ENCODE measurements around the gene LEKR1.
"Not testable (repeated sequence)": the region's sequence is repeated elsewhere in the genome, so short reads cannot be mapped to it uniquely, and the experiment has no call there.

The LEKR1 gene

DNA sequence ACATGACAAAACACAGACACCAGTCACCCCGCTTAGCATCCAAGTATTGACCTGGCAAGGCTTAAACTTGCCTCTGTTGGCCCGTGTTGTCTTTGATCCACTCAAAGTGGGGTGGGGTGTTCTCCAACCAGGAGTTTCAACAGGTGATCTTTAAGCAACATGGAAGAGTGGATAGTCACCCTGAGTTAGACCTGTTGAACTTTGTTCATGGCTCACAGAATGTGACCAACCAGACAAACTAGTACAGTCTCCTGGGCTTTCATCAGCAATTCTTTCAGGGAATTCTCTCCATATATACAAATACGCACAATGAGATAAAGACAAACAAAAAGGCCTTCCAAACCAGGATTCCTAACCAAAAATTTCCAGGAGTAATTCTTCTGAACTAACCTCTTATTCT, 11.9 kb downstream of the LEKR1 start:
- no peak for DNase-seq

GRCh38 chr3:156840826-156841689, 14.9 kb downstream of the LEKR1 start:
- no peak for DNase-seq

DNA sequence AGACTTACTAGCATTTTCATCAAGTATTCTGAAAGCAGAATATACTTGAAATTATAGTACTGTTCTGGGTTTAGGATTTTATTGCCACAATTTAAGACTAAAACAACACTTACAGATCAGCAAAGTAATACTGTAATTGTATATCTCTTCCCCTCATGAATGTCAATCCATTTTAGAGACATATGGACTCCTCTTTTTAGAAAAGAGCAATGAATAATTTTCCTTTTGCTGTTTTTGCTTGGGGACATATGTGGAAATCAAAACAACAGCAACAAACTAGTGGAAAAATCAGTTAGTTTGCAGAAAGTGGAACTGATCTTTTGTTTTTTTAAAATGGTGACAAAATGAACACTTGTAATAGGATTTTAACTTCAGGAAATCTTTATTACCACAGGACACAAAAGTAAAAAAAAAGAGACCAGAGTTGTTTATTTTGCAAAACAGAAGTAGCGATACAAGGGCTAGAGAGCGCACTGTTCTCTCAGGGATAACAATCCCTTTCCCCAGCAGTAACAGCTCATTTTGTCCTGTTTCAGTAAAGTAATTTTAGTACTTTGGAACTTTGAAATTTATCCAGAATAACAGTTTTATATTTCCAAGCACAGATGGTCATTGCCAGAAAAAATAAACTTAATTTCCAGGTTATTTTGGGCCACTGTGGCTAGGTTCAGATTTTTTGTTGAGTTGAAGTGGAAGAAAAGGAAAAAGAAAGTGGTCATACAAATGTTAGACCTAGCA, 17.1 kb downstream of the LEKR1 start:
- no peak for DNase-seq

GRCh38 chr3:156847752-156848448, 21.7 kb downstream of the LEKR1 start:
- DNase-seq = no peak

- DNase-seq = no peak
These were observed 33.4 kb downstream of the LEKR1 start for GRCh38 chr3:156859578-156859977.

DNA sequence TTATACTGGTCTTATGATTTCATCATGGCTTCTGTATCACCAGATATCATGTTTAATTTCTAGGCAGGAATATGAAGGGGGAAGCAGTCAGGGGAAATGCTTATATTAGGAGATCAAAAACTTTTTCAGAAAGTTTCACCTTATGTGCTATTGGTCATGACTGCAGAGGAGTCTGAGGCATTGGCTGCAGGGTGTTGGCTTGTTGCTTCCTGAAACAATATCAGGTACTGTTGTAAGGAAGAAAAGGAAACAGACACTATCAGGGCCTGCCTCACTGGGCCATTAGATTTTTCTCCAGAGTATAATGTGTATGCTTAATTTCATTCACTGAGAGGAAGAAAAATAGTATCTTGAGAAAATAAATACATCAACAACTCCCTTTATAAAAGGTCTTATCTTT, 34.7 kb downstream of the LEKR1 start:
- DNase-seq = no peak

- DNase-seq = no peak
These were observed 36.2 kb downstream of the LEKR1 start for GRCh38 chr3:156862338-156862737.

DNA sequence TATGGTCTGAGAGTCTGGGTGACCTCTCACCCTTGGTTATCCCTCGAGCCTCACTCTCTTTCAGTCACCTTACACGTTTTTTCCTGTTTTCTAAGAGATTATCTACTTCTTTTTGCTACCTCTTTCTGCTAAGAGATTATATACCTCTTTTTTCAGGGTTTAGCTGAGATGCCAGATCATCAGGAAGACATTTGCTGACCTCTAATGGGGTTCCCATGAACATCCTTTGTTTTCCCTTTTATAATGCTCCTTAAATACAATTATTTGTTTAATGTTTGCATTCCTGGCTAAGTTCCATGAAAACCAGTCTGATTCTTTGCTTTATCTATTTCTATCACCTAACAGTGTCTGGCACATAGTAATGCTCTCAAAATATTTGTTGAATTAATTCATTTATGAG, 39.6 kb downstream of the LEKR1 start:
- no peak for DNase-seq

DNA sequence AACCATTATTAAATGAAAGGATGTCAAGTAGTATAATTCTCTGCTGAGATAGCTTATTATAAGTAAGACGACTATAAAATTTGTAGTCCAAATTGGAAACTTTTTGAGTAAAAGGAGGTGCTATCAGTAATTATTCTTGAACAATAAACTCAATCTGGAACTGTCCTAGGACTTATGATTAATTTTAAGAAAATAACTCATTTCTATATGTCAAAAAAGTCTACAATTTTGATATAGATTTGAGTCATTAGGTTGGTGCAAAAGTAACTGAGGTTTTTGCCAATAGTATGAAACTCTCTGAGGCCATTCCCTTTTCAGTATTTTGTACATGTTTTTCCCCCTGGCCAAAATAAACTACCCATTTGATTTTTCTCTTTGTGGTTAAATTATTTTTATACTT, 41.0 kb downstream of the LEKR1 start:
- no peak for DNase-seq

- no peak for DNase-seq
These were observed 41.8 kb downstream of the LEKR1 start for GRCh38 chr3:156867920-156868319.

GRCh38 chr3:156873906-156874305, 47.8 kb downstream of the LEKR1 start:
- no peak for DNase-seq

GRCh38 chr3:156879491-156879890, 53.3 kb downstream of the LEKR1 start:
- not testable (repeated sequence) for DNase-seq

- no peak for DNase-seq
These were observed 59.6 kb downstream of the LEKR1 start for GRCh38 chr3:156885761-156886160.

DNA sequence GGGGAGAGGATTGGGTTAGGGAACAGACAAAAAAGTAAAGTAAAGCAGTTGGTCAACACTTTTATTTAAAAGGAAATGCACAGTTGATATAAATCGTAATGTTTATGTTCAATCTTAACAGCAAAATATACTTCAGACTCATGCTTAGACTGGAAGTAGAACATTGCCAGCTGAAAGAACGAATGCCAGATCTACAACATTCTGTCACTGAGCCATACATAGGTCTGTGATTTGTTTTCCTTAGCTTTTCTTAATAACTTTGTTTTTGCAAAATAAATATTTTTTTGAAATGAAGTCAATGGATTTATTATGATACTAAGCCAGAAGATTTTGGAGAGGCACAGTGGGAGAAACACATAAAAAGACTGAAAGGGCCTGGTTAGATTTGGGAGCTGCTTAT, 62.0 kb downstream of the LEKR1 start:
- no peak for DNase-seq

- DNase-seq = no peak
These were observed 62.4 kb downstream of the LEKR1 start for GRCh38 chr3:156888576-156888975.

DNA sequence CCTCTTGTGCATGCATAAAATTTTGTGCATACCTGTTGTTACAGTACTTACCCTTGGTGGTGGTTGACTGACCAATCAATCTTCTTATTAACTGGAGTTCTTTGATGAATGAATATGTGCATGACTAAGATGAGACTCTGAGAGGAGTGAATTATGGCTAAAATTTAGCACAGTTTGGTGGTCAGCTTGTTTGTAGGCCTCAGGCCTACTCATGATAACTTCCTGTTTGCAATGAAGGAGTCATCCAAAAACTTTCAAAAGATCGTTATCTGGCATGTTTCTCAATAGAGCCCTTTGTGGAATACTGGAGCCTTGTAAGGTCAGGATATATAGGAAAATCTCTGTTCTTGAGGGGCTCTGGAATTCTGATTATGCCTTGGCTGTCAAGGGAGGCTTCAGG, 66.5 kb downstream of the LEKR1 start:
- no peak for DNase-seq

- not testable (repeated sequence) for DNase-seq
These were observed 69.2 kb downstream of the LEKR1 start for GRCh38 chr3:156895374-156895773.

DNA sequence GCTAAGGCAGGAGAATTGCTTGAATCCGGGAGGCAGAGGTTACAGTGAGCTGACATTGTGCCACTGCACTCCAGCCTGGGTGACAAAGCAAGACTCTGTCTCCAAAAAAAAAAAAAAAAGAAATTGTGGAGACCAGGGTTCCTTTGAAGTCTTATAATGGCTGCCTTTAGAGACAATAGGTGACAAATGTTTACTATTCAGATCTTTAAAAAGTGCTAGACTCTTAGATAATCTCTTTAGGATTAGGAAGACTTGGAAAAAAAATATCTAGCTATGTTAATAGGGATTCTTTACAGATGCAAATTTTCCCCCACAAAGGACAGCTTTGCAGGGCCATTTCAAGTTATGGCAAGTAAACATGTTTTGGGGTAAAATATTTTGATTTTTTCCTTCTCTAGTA, 71.7 kb downstream of the LEKR1 start:
- DNase-seq = not testable (repeated sequence)

- DNase-seq = no peak
These were observed 72.2 kb downstream of the LEKR1 start for GRCh38 chr3:156898296-156898880.

- no peak for DNase-seq
These were observed 73.8 kb downstream of the LEKR1 start for GRCh38 chr3:156899951-156900350.

GRCh38 chr3:156902916-156903315, 76.8 kb downstream of the LEKR1 start:
- DNase-seq = no peak

DNA sequence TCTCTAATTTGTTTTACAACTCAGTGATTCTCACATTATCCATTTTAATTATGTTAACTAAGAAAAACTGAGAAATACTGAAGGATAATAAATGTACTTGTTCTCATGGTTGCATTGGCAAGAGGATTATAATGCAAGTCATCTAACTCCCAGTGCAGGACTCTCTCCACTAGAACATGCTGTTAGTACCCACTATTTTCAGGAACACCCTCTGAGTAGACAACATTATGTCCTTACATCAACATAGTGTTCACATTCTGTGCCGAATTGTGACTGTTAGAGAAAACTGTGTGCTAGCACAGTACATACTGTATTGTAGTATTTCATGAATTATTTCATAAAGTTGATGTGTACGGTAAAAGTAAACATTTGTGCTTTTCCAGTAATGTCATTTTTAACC, 80.1 kb downstream of the LEKR1 start:
- DNase-seq = no peak

GRCh38 chr3:156908398-156908797, 82.2 kb downstream of the LEKR1 start:
- DNase-seq = no peak
